ENCODE data around the gene KISS1R. TPM values are rescaled to one million over a fixed set of nuclear protein-coding genes. Genes with fewer than 3 reads are reported as not detected.

The KISS1R gene
- total and polyA plus RNA-seq, 2 of the 4 experiments (the other 2 are of a cell fraction) = not detected

GRCh38 chr19:896999-897398 is 20.1 kb upstream of the KISS1R start:
- Histone ChIP-seq H2AFZ (replicated peaks; ENCODE audit: low read length, poor library complexity) (no peak overlapping the region), H2BK5ac (ENCODE audit: low read depth, low read length, poor library complexity, severe bottlenecking) (no peak overlapping the region), H3K23ac (ENCODE audit: low read depth, low read length) (no peak overlapping the region), H4K5ac (ENCODE audit: low read depth, low read length) (no peak overlapping the region), H3K9me3 (ENCODE audit: control insufficient read depth, insufficient read depth, low read length) (no peaks in the 10 kb centered on the region), H3K79me1 (ENCODE audit: low read depth in 1 of 2, low read length in 2 of 2) (peaks cover 0 to 20% of the 10 kb centered on the region in 2 experiments; a peak in 3 of 4 replicates), H4K20me1 (ENCODE audit: insufficient read depth, low read length) (peaks cover 23% of the 10 kb centered on the region), H3K9me1 (ENCODE audit: insufficient read depth, low read length) (peaks cover 6% of the 10 kb centered on the region), H3K4ac (ENCODE audit: low read depth, low read length) (no peak overlapping the region), H3K18ac (ENCODE audit: low read depth, low read length) (no peak overlapping the region), H3K14ac (replicated peaks; ENCODE audit: low read depth, low read length) (no peak overlapping the region), H3K27me3 (ENCODE audit: control insufficient read depth, insufficient read depth, low read length) (no peaks in the 10 kb centered on the region), H2BK120ac (ENCODE audit: low read depth, low read length) (no peak overlapping the region), H4K91ac (ENCODE audit: insufficient read depth, low read depth, low read length) (no peak overlapping the region), H3K27ac (ENCODE audit: insufficient read depth, low read length) (no peak overlapping the region), H2AK5ac (ENCODE audit: low read depth, low read length) (no peak overlapping the region), H3K9ac (ENCODE audit: low read depth, low read length) (no peak overlapping the region), H3K36me3 (ENCODE audit: control insufficient read depth, insufficient read depth, low read length) (peaks cover 24% of the 10 kb centered on the region; the same call in 1 of the 2 replicates), H2BK20ac (ENCODE audit: low read depth, low read length) (no peak overlapping the region), H4K8ac (ENCODE audit: low read depth in 2 of 2, low read length in 2 of 2) (no peak overlapping the region), H3K56ac (ENCODE audit: extremely low read depth, insufficient read depth, low read length) (no peak overlapping the region), H2AK9ac (replicated peaks; ENCODE audit: low read depth, low read length, poor library complexity) (no peak overlapping the region), H3K4me1 (ENCODE audit: control insufficient read depth, insufficient read depth, low read length) (no peaks in the 10 kb centered on the region), H3K4me3 (ENCODE audit: insufficient read depth, low read depth, low read length) (no peak overlapping the region), H2BK15ac (ENCODE audit: low read depth, low read length) (no peak overlapping the region), H3K4me2 (ENCODE audit: low read depth, low read length) (no peak overlapping the region)
- intact Hi-C loops (cut with micrococcal nuclease) (no loop called here), in situ Hi-C loops (cut with MboI; ENCODE audit: low sequenced_read_pairs) (no loop called here), dilution Hi-C loops (cut with HindIII; ENCODE audit: low sequenced_read_pairs, unreplicated experiment) (no loop called here)
- 89% methylated on average over 1 of the region's 11 CpGs; no CpG with 5 or more reads in 1 of the 2 experiments for WGBS, 2 experiments (ENCODE audit: extremely low coverage in 2 of 2, insufficient read length in 1 of 2)
- ATAC-seq (ENCODE audit: low read depth) = no peak
- POLR2A ChIA-PET (ENCODE audit: unreplicated experiment) = no interaction called here
- no TSS peak for BruUV-seq (replicated peaks)
- TF ChIP-seq RFX5 (IDR thresholded peaks at IDR 0.05; ENCODE audit: low read depth, low read length) (no peak), RCOR1 (IDR thresholded peaks at IDR 0.05; ENCODE audit: insufficient replicate concordance, low read length) (no peak), CTCF (conservative IDR thresholded peaks at IDR 0.05; ENCODE audit: low read depth, low read length) (no peak), SMC3 (IDR thresholded peaks at IDR 0.05; ENCODE audit: low read depth, low read length) (no peak), NFE2L2 (IDR thresholded peaks at IDR 0.05; ENCODE audit: low read depth, low read length) (no peak), MXI1 (IDR thresholded peaks at IDR 0.05; ENCODE audit: borderline replicate concordance, low read depth, low read length) (no peak), CEBPB (IDR thresholded peaks at IDR 0.05; ENCODE audit: low read depth, low read length) (no peak), MAFK (IDR thresholded peaks at IDR 0.05; ENCODE audit: low read depth, low read length) (no peak), MAZ (IDR thresholded peaks at IDR 0.05; ENCODE audit: borderline replicate concordance, low read depth, low read length) (no peak), BHLHE40 (IDR thresholded peaks at IDR 0.05; ENCODE audit: low read depth, low read length) (no peak)
- TF ChIP-seq, protein P1, sequence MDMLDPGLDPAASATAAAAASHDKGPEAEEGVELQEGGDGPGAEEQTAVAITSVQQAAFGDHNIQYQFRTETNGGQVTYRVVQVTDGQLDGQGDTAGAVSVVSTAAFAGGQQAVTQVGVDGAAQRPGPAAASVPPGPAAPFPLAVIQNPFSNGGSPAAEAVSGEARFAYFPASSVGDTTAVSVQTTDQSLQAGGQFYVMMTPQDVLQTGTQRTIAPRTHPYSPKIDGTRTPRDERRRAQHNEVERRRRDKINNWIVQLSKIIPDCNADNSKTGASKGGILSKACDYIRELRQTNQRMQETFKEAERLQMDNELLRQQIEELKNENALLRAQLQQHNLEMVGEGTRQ (IDR thresholded peaks at IDR 0.05; ENCODE audit: low read depth, low read length) = no peak
- CTCF ChIA-PET = no interaction called here
- no peak for DNase-seq

Data from IMR-90 (cell line).